Fibroblast of skin of left biceps (primary cell): Measurements from ENCODE around the gene BRD3OS.

Source experiments
- DNase-seq, 2 experiments: peaks; one replicate each; pipeline ENCODE4 v3.0.0-alpha.2; 2013; ENCODE audit warnings: low read depth in 2 of 2

The BRD3OS gene

GRCh38 chr9:134004881-134005280 is 20.4 kb upstream of the BRD3OS start:
- no peak for DNase-seq

DNA sequence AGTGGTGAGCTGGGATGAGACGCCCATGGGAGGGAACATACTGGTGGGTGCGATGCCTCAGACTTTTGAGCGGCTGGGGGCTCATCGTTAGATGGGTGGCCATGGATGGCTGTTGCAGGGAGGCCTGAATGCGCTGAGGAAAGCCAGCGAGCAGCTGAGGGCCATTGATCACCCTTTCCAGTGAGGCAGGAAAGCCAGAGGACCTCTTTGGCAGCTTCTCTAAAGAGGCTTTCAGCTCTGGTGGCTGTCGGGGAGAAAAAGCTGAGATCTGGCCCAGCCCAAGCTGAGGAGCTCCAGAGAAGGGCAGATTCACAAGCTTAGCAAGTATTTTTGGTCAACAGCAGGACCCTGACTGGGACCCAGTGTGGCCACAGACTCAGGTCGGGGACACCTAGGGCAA is 19.9 kb upstream of the BRD3OS start:
- no peak for DNase-seq

DNA sequence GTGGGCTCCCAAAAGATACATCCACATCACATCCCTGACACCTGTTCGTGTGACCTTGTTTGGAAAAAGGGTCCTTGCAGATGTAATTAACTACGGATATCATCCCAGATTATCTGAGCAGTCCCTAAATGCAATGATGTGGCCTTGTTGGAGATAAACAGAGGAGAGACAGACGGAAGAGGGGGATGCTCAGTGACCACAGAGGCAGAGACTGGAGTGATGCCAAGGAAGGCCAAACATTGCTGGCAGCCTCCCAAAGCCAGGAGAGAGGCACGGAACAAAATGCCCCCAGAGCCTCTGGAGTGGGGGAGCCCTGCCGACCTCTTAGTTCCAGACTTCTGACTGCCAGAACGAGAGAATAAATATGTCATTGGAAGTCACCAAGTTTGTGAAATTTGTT is 18.1 kb upstream of the BRD3OS start:
- no peak for DNase-seq

DNA sequence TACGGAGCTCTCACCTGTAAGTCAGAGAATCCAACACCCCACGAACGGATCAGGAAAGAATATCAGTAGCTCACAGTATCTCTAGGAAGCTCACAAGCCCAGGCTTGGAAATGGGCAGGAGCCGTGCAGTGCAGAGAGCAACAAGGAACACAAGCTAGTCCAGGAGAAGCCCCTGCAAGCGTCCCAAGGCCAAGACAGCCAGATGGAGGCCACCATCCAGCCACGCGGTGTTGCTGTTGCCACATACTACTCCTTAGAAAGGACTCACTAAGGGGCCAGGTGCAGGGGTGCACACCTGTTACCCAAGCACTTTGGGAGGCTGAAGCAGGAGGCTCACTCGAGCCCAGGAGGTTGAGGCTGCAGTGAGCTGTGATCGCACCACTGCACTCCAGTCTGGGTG is 17.7 kb upstream of the BRD3OS start:
- DNase-seq = no peak

- no peak for DNase-seq
Observed at GRCh38 chr9:134010310-134011173, 14.7 kb upstream of the BRD3OS start.

GRCh38 chr9:134011401-134011800 is 13.9 kb upstream of the BRD3OS start:
- DNase-seq = no peak

- no peak for DNase-seq
Observed at GRCh38 chr9:134014946-134015345, 10.3 kb upstream of the BRD3OS start.

DNA sequence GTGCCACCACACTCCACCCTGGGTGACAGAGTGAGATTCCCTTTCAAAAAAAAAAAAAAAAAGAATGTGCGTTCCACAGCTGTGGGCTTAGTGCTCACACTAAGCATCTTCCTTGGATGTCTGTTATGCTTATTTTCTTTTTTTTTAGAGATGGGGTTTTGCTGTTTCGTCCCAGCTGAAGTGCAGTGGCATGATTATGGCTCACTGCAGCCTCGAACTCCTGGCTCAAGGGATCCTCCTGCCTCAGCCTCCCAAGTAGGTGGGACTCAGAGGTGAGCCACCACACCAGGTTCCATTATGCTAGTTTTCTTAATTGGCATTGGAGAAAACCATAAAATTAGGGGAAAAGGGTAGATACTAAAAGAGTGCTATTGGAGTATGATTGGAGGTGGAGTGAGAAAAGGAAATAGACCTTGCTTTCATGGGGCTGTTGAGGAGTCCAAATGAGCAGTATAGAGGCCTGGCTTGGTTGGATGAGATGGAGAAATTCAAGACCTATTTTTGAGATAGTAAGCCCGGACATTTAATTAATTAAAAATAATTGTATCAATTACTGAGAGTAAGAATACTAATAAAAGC is 978 bp upstream of the BRD3OS start:
- DNase-seq = no peak

DNA sequence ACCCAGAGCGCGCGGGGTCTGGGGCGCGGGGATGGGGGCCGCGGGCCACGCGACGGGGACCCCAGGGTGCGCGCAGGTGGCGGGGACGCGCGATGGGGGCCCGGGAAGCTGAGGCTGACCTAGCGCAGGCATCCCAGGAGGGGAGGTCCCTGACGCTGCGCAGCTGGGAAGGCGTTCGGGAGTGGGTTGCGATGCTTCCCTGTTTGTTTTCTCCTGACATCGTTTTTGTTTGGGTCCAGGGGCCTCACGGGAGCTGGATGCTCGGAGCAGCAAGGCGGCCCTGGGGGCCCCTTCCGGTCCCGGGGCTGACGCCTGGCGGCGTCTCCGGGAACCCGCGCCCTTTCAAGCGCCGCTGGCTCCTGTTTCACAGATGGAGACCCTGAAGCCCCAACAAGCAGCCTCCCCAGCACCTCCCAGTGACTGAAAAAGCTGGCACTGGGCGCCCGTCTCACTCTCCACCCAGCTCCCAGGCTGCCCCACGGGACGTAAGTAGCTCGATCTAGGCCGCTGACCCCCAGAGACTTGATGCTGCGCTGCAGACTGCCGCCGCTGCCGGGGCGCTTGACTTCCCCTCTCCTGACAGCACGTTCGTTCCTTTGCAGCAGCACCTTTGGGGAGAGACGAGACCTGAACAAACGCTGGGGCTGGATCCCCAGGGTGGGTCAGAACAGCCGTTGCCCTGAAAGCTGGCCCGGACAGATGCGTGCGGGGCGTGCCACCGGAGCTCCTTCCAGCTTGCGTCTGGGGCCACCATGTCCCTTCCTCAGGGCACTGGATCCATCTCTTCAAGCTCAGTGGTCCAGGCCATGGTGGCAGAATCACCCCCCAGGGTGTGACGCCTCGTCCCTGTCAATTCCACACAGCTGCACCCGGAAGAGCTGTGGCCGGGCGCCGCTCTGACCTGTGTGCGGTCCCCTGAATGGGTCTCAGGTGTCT is 593 bp downstream of the BRD3OS start:
- no peak for DNase-seq

DNA sequence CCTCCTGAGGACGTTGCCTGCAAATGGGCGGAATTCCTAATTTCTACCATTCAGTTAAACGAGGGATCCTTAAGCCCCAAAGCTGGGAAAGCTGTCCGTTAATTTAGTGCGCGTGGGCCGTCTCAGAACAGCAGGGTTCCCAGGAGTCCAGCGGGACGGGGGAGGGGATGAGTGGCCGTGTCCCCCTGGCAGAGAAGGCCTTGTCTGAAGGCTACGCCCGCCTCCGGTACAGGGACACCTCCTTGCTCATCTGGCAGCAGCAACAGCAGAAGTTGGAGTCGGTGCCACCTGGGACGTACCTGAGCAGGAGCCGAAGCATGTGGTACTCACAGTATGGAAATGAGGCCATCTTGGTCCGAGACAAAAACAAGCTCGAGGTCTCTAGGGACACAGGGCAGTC is 1.3 kb downstream of the BRD3OS start:
- DNase-seq = no peak

GRCh38 chr9:134026981-134027380 is 1.7 kb downstream of the BRD3OS start:
- no peak for DNase-seq

DNA sequence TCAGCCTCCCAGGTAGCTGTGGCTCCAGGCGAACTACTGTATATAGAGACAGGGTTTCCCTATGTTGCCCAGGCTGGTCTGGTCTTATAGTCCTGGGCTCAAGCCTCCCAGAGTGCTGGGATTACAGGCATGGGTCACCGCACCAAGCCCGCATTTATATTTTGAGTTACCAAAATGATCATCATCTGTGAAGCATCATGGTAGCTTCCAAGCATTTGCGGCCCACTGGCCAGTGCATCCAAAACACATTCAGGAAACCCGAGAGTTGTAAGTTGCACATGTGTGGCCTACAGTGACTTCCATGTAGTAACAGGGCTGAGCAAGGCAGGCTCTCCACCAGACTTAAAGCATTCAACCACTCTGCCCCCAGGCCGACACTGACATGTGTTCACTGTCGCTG is 2.3 kb downstream of the BRD3OS start:
- DNase-seq = no peak

GRCh38 chr9:134028076-134028475 is 2.8 kb downstream of the BRD3OS start:
- no peak for DNase-seq

DNA sequence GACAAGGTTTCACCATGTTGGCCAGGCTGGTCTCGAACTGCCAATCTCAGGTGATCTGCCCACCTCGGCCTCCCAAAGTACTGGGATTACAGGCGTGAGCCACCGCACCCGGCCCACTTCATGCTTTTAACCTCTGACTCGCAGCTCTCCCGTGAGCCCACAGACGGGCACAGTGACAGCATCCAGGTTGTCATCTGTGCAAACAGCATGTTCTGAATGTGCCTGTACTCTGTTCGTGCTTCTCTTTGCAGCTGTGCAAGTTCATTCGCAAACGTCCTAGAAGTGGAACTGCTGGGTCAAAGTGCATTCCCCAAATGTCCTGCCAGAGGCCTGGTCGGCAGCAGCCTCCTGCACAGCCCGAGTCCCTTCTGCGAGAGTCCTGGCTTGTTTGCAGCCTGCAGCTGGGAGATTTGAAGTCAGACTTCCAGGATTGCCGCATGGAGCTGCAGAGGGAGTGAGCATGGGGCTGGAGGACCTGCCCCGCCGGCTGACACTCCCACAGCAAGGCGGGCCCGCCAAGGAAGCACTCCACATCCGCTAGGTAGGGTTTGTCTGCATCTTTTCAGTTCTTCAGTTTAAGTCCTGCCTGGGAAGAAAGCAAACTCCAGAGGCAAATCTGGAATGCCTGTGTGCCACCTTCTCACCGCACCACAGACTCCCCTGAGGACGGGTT is 3.4 kb downstream of the BRD3OS start:
- no peak for DNase-seq

DNA sequence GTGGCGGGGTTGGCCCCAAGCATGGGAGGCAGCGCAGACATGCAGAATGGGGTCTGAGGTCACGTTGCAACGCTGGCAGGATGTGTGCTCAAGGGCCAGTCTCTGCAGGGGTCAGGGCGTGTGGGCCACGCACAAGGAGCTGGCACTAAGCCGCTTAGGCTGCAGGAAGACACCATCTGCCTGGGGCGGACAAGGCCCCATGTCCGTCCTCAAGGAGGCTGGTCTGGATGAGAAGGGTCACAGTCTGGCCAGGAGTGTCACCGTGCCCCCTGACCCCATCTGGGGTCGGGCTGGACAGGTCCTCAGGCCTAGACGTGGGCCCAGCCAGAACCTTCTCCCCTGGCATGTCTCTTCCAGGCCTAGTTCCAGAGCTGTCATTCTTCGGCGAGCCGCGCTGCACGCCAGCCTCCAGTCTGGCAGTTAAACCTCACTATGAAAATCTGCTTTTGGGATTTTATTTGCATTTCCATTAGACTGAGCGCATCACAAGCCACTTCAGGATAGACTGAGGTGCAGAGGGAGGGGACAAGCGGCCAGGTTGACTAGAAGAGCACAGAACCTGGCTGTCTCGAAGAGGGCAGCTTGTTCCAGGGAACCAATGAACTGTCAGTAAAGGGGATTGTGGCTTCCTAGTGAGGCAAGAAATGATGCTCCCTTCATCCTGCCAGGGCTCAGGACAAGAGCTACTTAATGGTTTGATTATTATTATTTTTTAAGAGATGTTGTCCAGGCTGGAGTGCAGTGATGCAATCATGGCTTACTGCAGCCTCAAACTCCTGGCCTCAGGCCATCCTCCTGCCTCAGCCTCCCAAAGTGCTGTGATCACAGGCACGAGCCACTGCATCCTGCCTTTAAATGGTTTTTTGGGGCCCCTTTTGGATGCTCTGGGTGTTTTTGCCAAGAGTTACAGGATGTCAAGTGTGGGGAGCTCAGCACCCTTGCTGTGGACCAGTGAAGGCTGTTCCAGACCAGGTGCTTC is 4.3 kb downstream of the BRD3OS start:
- no peak for DNase-seq

GRCh38 chr9:134030821-134031470 is 5.7 kb downstream of the BRD3OS start:
- DNase-seq = no peak

- no peak for DNase-seq
Observed at GRCh38 chr9:134031783-134032182, 6.5 kb downstream of the BRD3OS start.

DNA sequence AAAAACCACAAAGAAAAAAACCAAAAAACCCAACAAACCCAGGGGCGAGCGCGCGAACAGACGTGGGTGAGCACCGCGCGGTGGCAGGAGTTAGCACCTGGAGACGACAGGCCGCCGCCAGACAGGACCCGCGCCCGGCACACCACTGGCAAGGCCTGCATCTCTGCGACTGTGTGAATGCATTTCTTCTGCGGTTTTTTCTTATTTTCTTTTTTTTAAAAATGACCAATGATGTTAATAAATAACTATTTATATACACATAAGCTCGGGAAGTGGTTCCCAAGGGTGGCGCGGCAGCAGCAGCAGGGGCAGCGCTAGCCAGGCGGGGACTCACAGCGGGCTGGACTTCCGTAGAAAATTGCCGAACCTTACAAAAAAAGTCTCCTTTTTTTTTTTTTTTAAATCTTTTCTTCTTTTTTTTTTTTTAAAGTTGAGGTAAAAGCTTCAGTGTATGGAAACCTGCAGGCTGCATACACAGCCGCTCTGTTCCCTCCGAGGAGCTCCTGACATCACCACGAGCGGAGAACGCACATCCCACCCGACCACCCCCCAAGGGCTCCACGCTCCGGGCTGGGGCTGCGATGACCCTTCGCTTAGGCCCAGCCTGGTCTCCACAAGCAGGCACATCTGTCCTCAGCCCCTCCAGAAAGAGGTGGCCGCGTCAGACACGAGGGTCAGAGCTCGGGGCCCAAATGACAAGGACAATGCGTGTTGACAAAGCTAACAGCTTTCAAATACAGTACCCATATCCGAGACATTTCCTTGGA is 7.4 kb downstream of the BRD3OS start:
- DNase-seq = no peak

- no peak for DNase-seq
Observed at GRCh38 chr9:134033516-134034214, 8.4 kb downstream of the BRD3OS start.
